ENCODE results near the gene CALD1.
"Not testable (repeated sequence)": the region's sequence is repeated elsewhere in the genome, so short reads cannot be mapped to it uniquely, and the experiment has no call there.

GRCh38 chr7:134981645-134982044, 202.2 kb downstream of the CALD1 start:
- not testable (repeated sequence) for TF ChIP-seq CTCF, EP300, POLR2A, POLR2AphosphoS5 (IDR thresholded peaks at IDR 0.05)

All from upper lobe of left lung (tissue), 4 donors.